K562 (cell line): ENCODE data around the gene TFF2. TPM values are rescaled to one million over a fixed set of nuclear protein-coding genes. Genes with fewer than 3 reads are reported as not detected.

Experiments used
- ATAC-seq: fragments of 200-7000 bp; cut with Tn5 transposase; 3 replicates; pipeline ENCODE4 v1.9.1; 2020; ENCODE audit warnings: moderate library complexity
- BruUV-seq: library from RNA; stranded (reverse); fragments of 400-500 nt; replicated peaks from 2 replicates; lab custom pipeline; 2021; lab: Mats Ljungman, UMichigan
- CTCF ChIA-PET: fragments of 300-600 bp; formaldehyde crosslinking; extraction: SDS; loops from one replicate; lab custom pipeline; 2021; ENCODE audit warnings: low intra/inter-chr PET ratio; lab: Yijun Ruan, JAX
- POLR2A ChIA-PET: fragments of 300-600, 350-650 bp; sonication (Branson Sonifier 250); formaldehyde crosslinking; extraction: SDS; loops from one replicate; lab custom pipeline; 2021; ENCODE audit warnings: antibody characterized with exemption, inconsistent platforms; lab: Yijun Ruan, JAX
- DNase-seq, 4 experiments: peaks; one replicate each; pipeline versions ENCODE4 v3.0.0 to v3.0.0-alpha.2; 2011 to 2018; ENCODE audit warnings: low spot score in 3 of 4, mixed read lengths in 3 of 4; ENCODE audit errors: extremely low read depth in 1 of 4
- FAIRE-seq: peaks from 2 replicates; lab custom pipeline; 2011; peaks lifted over from hg19 to GRCh38; lab: Jason Lieb, UNC
- H2AFZ ChIP-seq: 2 replicates; pipeline ENCODE4 v1.6.0; 2011; ENCODE audit warnings: low read depth, low read length, control low read depth, inconsistent platforms
- H3K27ac ChIP-seq: fragments of 200-600 bp; 3 replicates; pipeline ENCODE4 v1.8.0; 2011; ENCODE audit warnings: low read depth, mild to moderate bottlenecking, control low read depth, inconsistent platforms, low read length, moderate library complexity, mixed read lengths; ENCODE audit errors: extremely low read depth
- H3K27me3 ChIP-seq, 2 experiments: fragments of 300-600 bp in 1 of 2; 2 replicates in 1 of 2; 3 replicates in 1 of 2; pipeline versions ENCODE4 v1.6.0 to v1.8.0; 2011; ENCODE audit warnings: inconsistent platforms in 2 of 2, low read length in 2 of 2, mild to moderate bottlenecking in 1 of 2, mixed read lengths in 1 of 2, moderate library complexity in 1 of 2; ENCODE audit not compliant: control insufficient read depth in 2 of 2, insufficient read depth in 2 of 2
- H3K36me3 ChIP-seq: fragments of 300-600 bp; 3 replicates; pipeline ENCODE4 v1.8.0; 2011; ENCODE audit warnings: mild to moderate bottlenecking, low read length, inconsistent platforms; ENCODE audit not compliant: control insufficient read depth, insufficient read depth
- H3K4me1 ChIP-seq, 2 experiments: fragments of 200-600 bp in 1 of 2; replicated peaks in 1 of 2; 2 replicates in 1 of 2; 3 replicates in 1 of 2; pipeline versions ENCODE4 v1.5.1 to v1.8.0; 2011; ENCODE audit warnings: inconsistent platforms in 2 of 2, low read length in 2 of 2, mild to moderate bottlenecking in 1 of 2, mixed read lengths in 1 of 2, moderate library complexity in 1 of 2; ENCODE audit not compliant: control insufficient read depth in 2 of 2, insufficient read depth in 2 of 2
- H3K4me2 ChIP-seq: 2 replicates; pipeline ENCODE4 v1.6.1; 2011; ENCODE audit warnings: low read length, control low read depth, inconsistent platforms, mixed read lengths; ENCODE audit not compliant: insufficient read depth
- H3K4me3 ChIP-seq: fragments of 200-600 bp; sonication (generic), shearing (Covaris generic); 2 replicates; pipeline ENCODE4 v1.5.1; 2016; ENCODE audit warnings: control low read depth, inconsistent platforms
- H3K79me2 ChIP-seq: fragments of 200-600 bp; 3 replicates; pipeline ENCODE4 v1.8.0; 2011; ENCODE audit warnings: low read length, inconsistent platforms; ENCODE audit not compliant: control insufficient read depth, insufficient read depth
- H3K9ac ChIP-seq, 2 experiments: 2 replicates each; pipeline versions ENCODE4 v1.6.0 to v1.6.1; 2011; ENCODE audit warnings: low read depth in 2 of 2, low read length in 2 of 2, control low read depth in 1 of 2, inconsistent platforms in 1 of 2, mild to moderate bottlenecking in 1 of 2, mixed read lengths in 1 of 2; ENCODE audit not compliant: insufficient read depth in 1 of 2
- H3K9me1 ChIP-seq: one replicate; pipeline ENCODE4 v1.6.0; 2011; ENCODE audit warnings: inconsistent platforms, mild to moderate bottlenecking, low read length, moderate library complexity; ENCODE audit not compliant: control insufficient read depth, insufficient read depth
- H3K9me3 ChIP-seq: replicated peaks from 2 replicates; pipeline ENCODE4 v1.5.1; 2011; ENCODE audit warnings: low read depth, low read length, inconsistent platforms; ENCODE audit not compliant: control insufficient read depth, insufficient read depth
- H4K20me1 ChIP-seq: replicated peaks from 2 replicates; pipeline ENCODE4 v1.6.1; 2011; ENCODE audit warnings: low read length, inconsistent platforms, mixed read lengths; ENCODE audit not compliant: control insufficient read depth, insufficient read depth
- ATF1 ChIP-seq, 2 experiments: fragments of 450-650 bp in 1 of 2; IDR thresholded peaks; 2 replicates each; pipeline ENCODE4 v1.6.1; 2016; ENCODE audit warnings: missing compliant biosample characterization in 1 of 2, missing genetic modification characterization in 1 of 2
- ATF7 ChIP-seq: fragments of 450-650 bp; IDR thresholded peaks from 2 replicates; pipeline ENCODE4 v1.7.1; 2014; ENCODE audit warnings: mild to moderate bottlenecking, moderate library complexity
- CREM ChIP-seq: IDR thresholded peaks from 2 replicates; pipeline ENCODE4 v1.6.1; 2014; ENCODE audit warnings: antibody characterized with exemption, low read depth
- ELF2 ChIP-seq: fragments of 250-450 bp; sonication (Bioruptor Pico); IDR thresholded peaks from 2 replicates; pipeline ENCODE4 v1.5.0; 2021; ENCODE audit warnings: mild to moderate bottlenecking
- FOXA3 ChIP-seq, 2 experiments: fragments of 450-650 bp in 1 of 2; sonication (generic) in 1 of 2; formaldehyde crosslinking; IDR thresholded peaks in 1 of 2; conservative IDR thresholded peaks in 1 of 2; 2 replicates each; pipeline versions ENCODE4 v1.4.0 to v1.8.0; 2020 to 2022; ENCODE audit warnings: mild to moderate bottlenecking in 2 of 2, missing genetic modification reagents in 1 of 2
- MCM7 ChIP-seq, 2 experiments: fragments of 450-650 bp; IDR thresholded peaks; 2 replicates each; pipeline ENCODE4 v1.6.1; 2016 to 2018
- MEF2D ChIP-seq: conservative IDR thresholded peaks from 2 replicates; pipeline ENCODE4 v1.6.1; 2016; ENCODE audit warnings: low read depth, missing genetic modification characterization, missing compliant biosample characterization
- NFE2 ChIP-seq: IDR thresholded peaks from 2 replicates; pipeline ENCODE4 v1.6.1; 2014; ENCODE audit warnings: antibody characterized with exemption, low read depth
- PCBP2 ChIP-seq: fragments of 200-400 bp; formaldehyde crosslinking; IDR thresholded peaks from 2 replicates; pipeline ENCODE4 v1.6.1; 2018; ENCODE audit warnings: low read length, low read depth, mild to moderate bottlenecking, moderate library complexity; ENCODE audit not compliant: poor library complexity, severe bottlenecking
- POLR2AphosphoS5 ChIP-seq: IDR thresholded peaks from 2 replicates; pipeline ENCODE4 v1.6.1; 2011; ENCODE audit warnings: mild to moderate bottlenecking, low read depth, low read length, moderate library complexity; ENCODE audit not compliant: control insufficient read depth, insufficient read depth
- SMARCB1 ChIP-seq: IDR thresholded peaks from 2 replicates; pipeline ENCODE4 v1.6.1; 2011; ENCODE audit warnings: improper control_type of control experiment, low read depth; ENCODE audit not compliant: insufficient read length
- TEAD4 ChIP-seq, 2 experiments: sonication (generic) in 1 of 2; formaldehyde crosslinking in 1 of 2; IDR thresholded peaks; 2 replicates each; pipeline versions ENCODE4 v1.6.1 to v1.8.0; 2012 to 2022; ENCODE audit warnings: borderline replicate concordance in 1 of 2, inconsistent platforms in 1 of 2, low read length in 1 of 2, mild to moderate bottlenecking in 1 of 2, missing genetic modification reagents in 1 of 2
- ZNF239 ChIP-seq: fragments of 250-450 bp; sonication (Bioruptor Pico); IDR thresholded peaks from 2 replicates; pipeline ENCODE4 v1.4.0; 2020; ENCODE audit warnings: mild to moderate bottlenecking
- ZNF41 ChIP-seq: fragments of 250-450 bp; sonication (Bioruptor Pico); conservative IDR thresholded peaks from 2 replicates; pipeline ENCODE4 v1.4.0; 2020; ENCODE audit warnings: mild to moderate bottlenecking
- WGBS: fragments of 100-300 bp; shearing (Covaris generic); methylation state at CpG from one replicate; pipeline ENCODE4 v1.1.6; 2016; ENCODE audit warnings: low coverage, mixed read lengths; ENCODE audit not compliant: insufficient coverage; ENCODE audit errors: missing lambda C conversion rate; 5-methylcytosine and 5-hydroxymethylcytosine counted together
- in situ Hi-C: fragments of 300-500 bp; cut with MboI; formaldehyde crosslinking; loops from 4 replicates; pipeline ENCODE4 v1.15.0; 2018; ENCODE audit warnings: inconsistent platforms, mixed read lengths
- intact Hi-C: fragments of 100-400 bp; cut with micrococcal nuclease; formaldehyde crosslinking; loops from 2 replicates; pipeline ENCODE4 v1.14.2; 2022
- polyA plus RNA-seq, 8 experiments: library from polyadenylated mRNA; depleted of rRNA in 4 of 8; stranded (reverse) in 5 of 8; unstranded in 3 of 8; fragments of >200 nt; fragmentation: Nextera tagmentation in 2 of 8; fragmentation: Illumina TruSeq in 1 of 8; extraction: Ambion mirVana in 2 of 8; extraction: Trizol in 1 of 8; gene quantifications; 2 replicates each; pipeline versions ENCODE4 v1.2.1 to v1.2.3, GENCODE V29; 2011 to 2014; ENCODE audit warnings: inconsistent platforms in 1 of 8, missing spikeins in 1 of 8
- total RNA-seq, 7 experiments: library from RNA; depleted of rRNA in 6 of 7; stranded (reverse); fragments of >200 nt in 6 of 7; fragmentation: Illumina TruSeq in 2 of 7; extraction: Trizol in 2 of 7; gene quantifications; 2 replicates each; pipeline versions ENCODE4 v1.2.1 to v1.2.3, GENCODE V29; 2011 to 2021; ENCODE audit warnings: low replicate concordance in 1 of 7
- TF ChIP-seq, protein P1 (sequence below): sonication (generic); formaldehyde crosslinking; IDR thresholded peaks from 2 replicates; pipeline ENCODE4 v1.8.1; 2022; ENCODE audit warnings: missing genetic modification reagents
- TF ChIP-seq, protein P2 (sequence below): fragments of 450-650 bp; IDR thresholded peaks from one replicate; pipeline ENCODE4 v1.6.1; 2018; ENCODE audit warnings: mild to moderate bottlenecking, moderate library complexity; ENCODE audit not compliant: partially characterized antibody

Gene TFF2
- total and polyA plus RNA-seq, 9 of the 15 experiments (the other 6 are each of a cell fraction or from before 2014, with no cell fraction given): not detected

DNA sequence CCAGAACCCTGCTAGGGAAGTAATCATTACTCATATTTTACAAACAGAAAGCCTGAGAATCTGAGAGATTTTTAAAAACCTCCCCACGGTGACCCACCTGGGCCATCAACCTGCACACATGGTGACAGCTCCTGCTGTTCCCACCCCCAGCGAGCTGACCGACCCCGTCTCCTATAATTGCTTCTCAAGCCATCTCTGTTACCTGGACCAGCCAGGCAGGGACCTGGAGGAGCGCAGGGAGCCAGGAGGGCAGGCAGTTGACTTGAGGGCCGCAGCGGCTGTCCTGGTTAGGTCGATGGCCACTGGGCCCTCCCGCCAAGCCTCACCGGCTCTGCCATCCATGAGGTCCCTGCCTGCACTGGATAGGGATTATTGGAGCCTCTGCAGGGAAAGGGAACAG is 7.7 kb downstream of the TFF2 start (continued):
- TF ChIP-seq, protein P1, sequence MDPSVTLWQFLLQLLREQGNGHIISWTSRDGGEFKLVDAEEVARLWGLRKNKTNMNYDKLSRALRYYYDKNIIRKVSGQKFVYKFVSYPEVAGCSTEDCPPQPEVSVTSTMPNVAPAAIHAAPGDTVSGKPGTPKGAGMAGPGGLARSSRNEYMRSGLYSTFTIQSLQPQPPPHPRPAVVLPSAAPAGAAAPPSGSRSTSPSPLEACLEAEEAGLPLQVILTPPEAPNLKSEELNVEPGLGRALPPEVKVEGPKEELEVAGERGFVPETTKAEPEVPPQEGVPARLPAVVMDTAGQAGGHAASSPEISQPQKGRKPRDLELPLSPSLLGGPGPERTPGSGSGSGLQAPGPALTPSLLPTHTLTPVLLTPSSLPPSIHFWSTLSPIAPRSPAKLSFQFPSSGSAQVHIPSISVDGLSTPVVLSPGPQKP (CRISPR knock-in tag): no peak
- TF ChIP-seq NFE2: no peak
- no peak for TF ChIP-seq ATF7
- TF ChIP-seq ELF2 (CRISPR knock-in tag): no peak

DNA sequence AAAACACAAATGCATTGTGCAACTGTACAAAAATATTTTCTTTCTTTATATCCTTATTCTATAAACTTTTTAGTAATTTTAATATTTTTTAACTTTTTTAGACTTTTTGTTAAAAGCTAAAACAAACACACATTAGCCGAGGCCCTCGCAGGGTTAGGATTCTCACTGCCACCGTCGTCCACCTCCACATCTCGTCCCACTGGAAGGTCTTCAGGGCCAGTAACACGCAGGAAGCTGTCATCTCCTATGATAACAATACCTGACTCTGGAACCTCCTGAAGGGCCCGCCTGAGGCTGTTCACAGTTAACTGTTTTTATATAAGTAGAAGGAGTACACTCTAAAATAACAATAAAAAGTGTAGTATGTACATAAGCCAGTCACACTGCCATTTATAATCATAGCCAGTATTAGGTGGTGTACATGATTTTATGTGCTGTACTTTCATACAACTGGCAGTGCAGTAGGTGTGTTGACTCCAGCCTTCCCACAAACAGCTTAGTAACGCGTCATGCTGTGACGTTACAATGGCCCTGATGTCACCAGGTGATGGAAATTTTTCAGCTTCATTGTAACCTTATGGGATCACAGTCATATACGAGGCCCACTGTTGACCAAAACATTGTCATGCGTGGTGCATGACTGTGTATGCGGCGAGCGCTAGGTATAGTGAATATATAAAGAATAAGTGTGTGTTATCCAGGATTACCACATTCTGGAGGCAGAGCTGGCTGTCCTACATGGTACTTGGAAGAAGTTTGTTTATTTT is 8.8 kb downstream of the TFF2 start:
- FAIRE-seq: no peak
- Histone ChIP-seq H3K9ac (no peak overlapping the region), H3K79me2 (no peaks in the 10 kb centered on the region), H3K27ac (no peak overlapping the region), H4K20me1 (no peaks in the 10 kb centered on the region), H2AFZ (no peak overlapping the region), H3K4me1 (peaks cover 0 to 7% of the 10 kb centered on the region in 2 experiments; a peak in 1 of 5 replicates), H3K27me3 (peaks cover 19 to 62% of the 10 kb centered on the region in 2 experiments), H3K9me1 (no peaks in the 10 kb centered on the region), H3K4me2 (no peak overlapping the region), H3K36me3 (no peaks in the 10 kb centered on the region), H3K4me3 (no peak overlapping the region), H3K9me3 (no peaks in the 10 kb centered on the region)
- ChIA-PET CTCF (no interaction called here), POLR2A (interaction anchor here (0.6 kb wide), 1 partner anchor 77 kb away, joined by 4 read pairs; no protein-coding TSS in a partner anchor)
- DNase-seq: no peak
- in situ Hi-C loops: no loop called here
- no peak for ATAC-seq
- intact Hi-C loops: no loop called here
- WGBS: 11% methylated on average over 15 of the region's 15 CpGs
- no TSS peak for BruUV-seq
- no peak for TF ChIP-seq POLR2AphosphoS5
- TF ChIP-seq, protein P2, sequence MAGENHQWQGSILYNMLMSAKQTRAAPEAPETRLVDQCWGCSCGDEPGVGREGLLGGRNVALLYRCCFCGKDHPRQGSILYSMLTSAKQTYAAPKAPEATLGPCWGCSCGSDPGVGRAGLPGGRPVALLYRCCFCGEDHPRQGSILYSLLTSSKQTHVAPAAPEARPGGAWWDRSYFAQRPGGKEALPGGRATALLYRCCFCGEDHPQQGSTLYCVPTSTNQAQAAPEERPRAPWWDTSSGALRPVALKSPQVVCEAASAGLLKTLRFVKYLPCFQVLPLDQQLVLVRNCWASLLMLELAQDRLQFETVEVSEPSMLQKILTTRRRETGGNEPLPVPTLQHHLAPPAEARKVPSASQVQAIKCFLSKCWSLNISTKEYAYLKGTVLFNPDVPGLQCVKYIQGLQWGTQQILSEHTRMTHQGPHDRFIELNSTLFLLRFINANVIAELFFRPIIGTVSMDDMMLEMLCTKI: no peak
- TF ChIP-seq ELF2 (CRISPR knock-in tag): no peak
- TF ChIP-seq FOXA3 (CRISPR knock-in tag; conservative IDR thresholded peaks at IDR 0.05 in 1 of 2, IDR thresholded peaks at IDR 0.05 in 1 of 2): no peak
- no peak for TF ChIP-seq MCM7 (IDR thresholded peaks at IDR 0.05)
- no peak for TF ChIP-seq MEF2D (tag)
- TF ChIP-seq ZNF239 (CRISPR knock-in tag): no peak
- no peak for TF ChIP-seq TEAD4 (IDR thresholded peaks at IDR 0.05; ENCODE audit: low read length)
- TF ChIP-seq TEAD4 (CRISPR knock-in tag; IDR thresholded peaks at IDR 0.05; ENCODE audit: borderline replicate concordance): no peak
- TF ChIP-seq ATF1 (CRISPR knock-in tag; IDR thresholded peaks at IDR 0.05): no peak
- peak; percentile 68 for TF ChIP-seq ATF1 (tag; IDR thresholded peaks at IDR 0.05)
- peak; percentile 73 for TF ChIP-seq CREM
- TF ChIP-seq ZNF41 (CRISPR knock-in tag): no peak
- no peak for TF ChIP-seq SMARCB1
- TF ChIP-seq PCBP2: no peak
